GM12864 (cell line): ENCODE results near the gene MAP3K4.

Source experiments
- DNase-seq: peaks from one replicate; pipeline ENCODE4 v3.0.0-alpha.2; 2011; ENCODE audit warnings: low read depth
- H3K4me3 ChIP-seq: 2 replicates; pipeline ENCODE4 v1.5.1; 2011; ENCODE audit warnings: mild to moderate bottlenecking, low read depth, low read length, control low read depth
- CTCF ChIP-seq: IDR thresholded peaks from 2 replicates; pipeline ENCODE4 v1.5.1; 2011; ENCODE audit warnings: low read depth, mild to moderate bottlenecking, moderate library complexity, low read length, control low read depth, inconsistent platforms; ENCODE audit errors: missing control alignments

MAP3K4 gene

GRCh38 chr6:161134550-161135298 is 143.2 kb downstream of the MAP3K4 start:
- no peak overlapping the region for H3K4me3 ChIP-seq
- DNase-seq = no peak
- no peak for TF ChIP-seq CTCF

GRCh38 chr6:161135695-161136591 is 144.4 kb downstream of the MAP3K4 start:
- no peak for TF ChIP-seq CTCF
- H3K4me3 ChIP-seq = no peak overlapping the region
- no peak for DNase-seq

- no peak for DNase-seq
- no peak for TF ChIP-seq CTCF
- H3K4me3 ChIP-seq = no peak overlapping the region
Observed at GRCh38 chr6:161136655-161137054, 145.1 kb downstream of the MAP3K4 start.

GRCh38 chr6:161137320-161137719 is 145.8 kb downstream of the MAP3K4 start:
- no peak overlapping the region for H3K4me3 ChIP-seq
- no peak for TF ChIP-seq CTCF
- no peak for DNase-seq

- DNase-seq = no peak
- no peak for TF ChIP-seq CTCF
- no peak overlapping the region for H3K4me3 ChIP-seq
Observed at GRCh38 chr6:161137839-161138542, 146.4 kb downstream of the MAP3K4 start.

- no peak for DNase-seq
- TF ChIP-seq CTCF = no peak
- H3K4me3 ChIP-seq = no peak overlapping the region
Observed at GRCh38 chr6:161138543-161139303, 147.2 kb downstream of the MAP3K4 start.
